WTC11 (cell line): Measurements from ENCODE around the gene UBAC2. TPM values are rescaled to one million over a fixed set of nuclear protein-coding genes. Genes with fewer than 3 reads are reported as not detected.

Source experiments
- ATAC-seq: fragments of 200-7000 bp; cut with Tn5 transposase; 2 replicates; pipeline ENCODE4 v1.10.0; 2021; ENCODE audit warnings: mild to moderate bottlenecking, moderate library complexity
- CTCF ChIA-PET: fragments of 300-600 bp; sonication (Branson Sonifier 250); formaldehyde crosslinking; loops from one replicate; lab custom pipeline; 2021; ENCODE audit warnings: antibody characterized with exemption; lab: Charles Lee
- POLR2A ChIA-PET: fragments of 350-600 bp; sonication (Branson Sonifier 250); formaldehyde crosslinking; loops from one replicate; lab custom pipeline; 2021; ENCODE audit warnings: antibody characterized with exemption; lab: Charles Lee
- DNase-seq: peaks from one replicate; pipeline ENCODE4 v3.0.0; 2021; ENCODE audit warnings: low spot score
- H3K27ac Mint-ChIP-seq: 2 replicates; pipeline ENCODE4 v1.8.0; 2021; ENCODE audit warnings: mixed read lengths
- H3K27me3 Mint-ChIP-seq: 2 replicates; pipeline ENCODE4 v1.8.0; 2021; ENCODE audit warnings: low read depth, mild to moderate bottlenecking, moderate library complexity, mixed read lengths
- H3K36me3 Mint-ChIP-seq: 2 replicates; pipeline ENCODE4 v1.8.0; 2021; ENCODE audit warnings: mixed read lengths
- H3K4me1 Mint-ChIP-seq: 2 replicates; pipeline ENCODE4 v1.8.0; 2022; ENCODE audit warnings: mixed read lengths
- H3K4me3 Mint-ChIP-seq: 2 replicates; pipeline ENCODE4 v1.8.0; 2021; ENCODE audit warnings: mild to moderate bottlenecking, moderate library complexity, mixed read lengths
- H3K9me3 Mint-ChIP-seq: 2 replicates; pipeline ENCODE4 v1.8.0; 2021; ENCODE audit warnings: mixed read lengths
- ATF1 ChIP-seq: sonication (generic); formaldehyde crosslinking; IDR thresholded peaks from 2 replicates; pipeline ENCODE4 v1.8.1; 2023; ENCODE audit warnings: mild to moderate bottlenecking, moderate library complexity, missing genetic modification reagents
- ATF2 ChIP-seq: sonication (generic); formaldehyde crosslinking; IDR thresholded peaks from 2 replicates; pipeline ENCODE4 v1.8.1; 2022; ENCODE audit warnings: low read depth, missing genetic modification reagents, borderline replicate concordance
- CREB1 ChIP-seq: sonication (generic); formaldehyde crosslinking; IDR thresholded peaks from 2 replicates; pipeline ENCODE4 v1.8.0; 2023; ENCODE audit warnings: mild to moderate bottlenecking, missing genetic modification reagents
- CREM ChIP-seq: sonication (generic); formaldehyde crosslinking; IDR thresholded peaks from 2 replicates; pipeline ENCODE4 v1.8.1; 2022; ENCODE audit warnings: mild to moderate bottlenecking, missing genetic modification reagents, moderate library complexity
- FOXJ3 ChIP-seq: sonication (generic); formaldehyde crosslinking; IDR thresholded peaks from 2 replicates; pipeline ENCODE4 v1.9.0; 2021; ENCODE audit warnings: missing genetic modification reagents, mild to moderate bottlenecking, borderline replicate concordance
- HMGXB4 ChIP-seq: sonication (generic); formaldehyde crosslinking; IDR thresholded peaks from 2 replicates; pipeline ENCODE4 v1.8.1; 2023; ENCODE audit warnings: mild to moderate bottlenecking, moderate library complexity, missing genetic modification reagents
- MAX ChIP-seq: sonication (generic); formaldehyde crosslinking; IDR thresholded peaks from 2 replicates; pipeline ENCODE4 v1.8.0; 2022; ENCODE audit warnings: mild to moderate bottlenecking, missing genetic modification reagents
- MXD4 ChIP-seq: fragments of 250-450 bp; sonication (Bioruptor Pico); IDR thresholded peaks from 2 replicates; pipeline ENCODE4 v1.8.0; 2021; ENCODE audit warnings: mild to moderate bottlenecking, moderate library complexity, borderline replicate concordance
- NFE2L1 ChIP-seq: sonication (generic); formaldehyde crosslinking; IDR thresholded peaks from 2 replicates; pipeline ENCODE4 v1.8.1; 2023; ENCODE audit warnings: missing genetic modification reagents
- NR1H2 ChIP-seq: sonication (generic); formaldehyde crosslinking; IDR thresholded peaks from 2 replicates; pipeline ENCODE4 v1.9.0; 2021; ENCODE audit warnings: mild to moderate bottlenecking, moderate library complexity, missing genetic modification reagents
- NR3C1 ChIP-seq: sonication (generic); formaldehyde crosslinking; conservative IDR thresholded peaks from 2 replicates; pipeline ENCODE4 v1.8.1; 2023; ENCODE audit warnings: low read depth, mild to moderate bottlenecking, missing genetic modification reagents
- RELA ChIP-seq: sonication (generic); formaldehyde crosslinking; IDR thresholded peaks from 2 replicates; pipeline ENCODE4 v1.8.1; 2022; ENCODE audit warnings: missing genetic modification reagents, mild to moderate bottlenecking, borderline replicate concordance
- SP1 ChIP-seq: sonication (generic); formaldehyde crosslinking; conservative IDR thresholded peaks from 2 replicates; pipeline ENCODE4 v1.8.1; 2022; ENCODE audit warnings: missing genetic modification reagents
- STAT6 ChIP-seq: sonication (generic); formaldehyde crosslinking; conservative IDR thresholded peaks from 2 replicates; pipeline ENCODE4 v1.8.1; 2023; ENCODE audit warnings: mild to moderate bottlenecking, low read depth, missing genetic modification reagents, moderate library complexity
- TCF7 ChIP-seq: sonication (generic); formaldehyde crosslinking; IDR thresholded peaks from 2 replicates; pipeline ENCODE4 v1.8.0; 2022; ENCODE audit warnings: mild to moderate bottlenecking, low read depth, missing genetic modification reagents, moderate library complexity
- TEAD1 ChIP-seq: sonication (generic); formaldehyde crosslinking; IDR thresholded peaks from 2 replicates; pipeline ENCODE4 v1.8.0; 2022; ENCODE audit warnings: mild to moderate bottlenecking, missing genetic modification reagents
- USF2 ChIP-seq: sonication (generic); formaldehyde crosslinking; IDR thresholded peaks from 2 replicates; pipeline ENCODE4 v1.8.1; 2023; ENCODE audit warnings: mild to moderate bottlenecking, missing genetic modification reagents, moderate library complexity
- ZBTB21 ChIP-seq: sonication (generic); formaldehyde crosslinking; IDR thresholded peaks from 2 replicates; pipeline ENCODE4 v1.8.1; 2023; ENCODE audit warnings: mild to moderate bottlenecking, missing genetic modification reagents, borderline replicate concordance
- ZNF219 ChIP-seq: sonication (generic); formaldehyde crosslinking; IDR thresholded peaks from 2 replicates; pipeline ENCODE4 v1.8.0; 2023; ENCODE audit warnings: missing genetic modification reagents, mild to moderate bottlenecking, borderline replicate concordance
- ZNF423 ChIP-seq: fragments of 250-450 bp; sonication (Bioruptor Pico); IDR thresholded peaks from 2 replicates; pipeline ENCODE4 v2.1.2; 2022; ENCODE audit warnings: mild to moderate bottlenecking, moderate library complexity
- ZNF671 ChIP-seq: fragments of 250-450 bp; sonication (Bioruptor Pico); IDR thresholded peaks from 2 replicates; pipeline ENCODE4 v1.8.0; 2021; ENCODE audit warnings: mild to moderate bottlenecking
- total RNA-seq: library from RNA; stranded (reverse); gene quantifications from 3 replicates; pipeline ENCODE4 v1.2.3, GENCODE V29; 2021

The UBAC2 gene
- total RNA-seq, 1 experiment from 2014 or later = 64.7 TPM

- no peaks in the 10 kb centered on the region for H3K27me3 Mint-ChIP-seq
- POLR2A ChIA-PET = no interaction called here
- peaks cover 15% of the 10 kb centered on the region for H3K4me1 Mint-ChIP-seq
- no peak for TF ChIP-seq ZNF671 (CRISPR knock-in tag)
- ATAC-seq = no peak
- no peak overlapping the region for H3K4me3 Mint-ChIP-seq
- H3K36me3 Mint-ChIP-seq = peaks cover 24% of the 10 kb centered on the region
- peak overlapping the region; percentile 29; the same call in 1 of the 2 replicates for H3K27ac Mint-ChIP-seq
- DNase-seq = no peak
- peaks cover 7% of the 10 kb centered on the region for H3K9me3 Mint-ChIP-seq
- CTCF ChIA-PET = interaction anchor here (0.9 to 1.7 kb wide), 3 partner anchors 9 to 223 kb away, joined by 3 to 6 read pairs (median 4); no protein-coding TSS in a partner anchor
Measured at GRCh38 chr13:99251921-99252320, 51.3 kb downstream of the UBAC2 start.

- ATAC-seq (no peak), DNase-seq (no peak)
- H3K36me3 Mint-ChIP-seq = peaks cover 2% of the 10 kb centered on the region; the same call in 1 of the 2 replicates
- TF ChIP-seq NR1H2 (CRISPR knock-in tag) (no peak), ZNF423 (no peak), FOXJ3 (CRISPR knock-in tag) (no peak), MAX (CRISPR knock-in tag) (no peak), RELA (CRISPR knock-in tag) (no peak), ZNF219 (no peak)
- ChIA-PET CTCF (interaction anchor here (1.7 kb wide), 1 partner anchor 11 kb away, joined by 7 read pairs; no protein-coding TSS in a partner anchor), POLR2A (no interaction called here)
- peak overlapping the region; percentile 28; the same call in 1 of the 2 replicates for H3K27ac Mint-ChIP-seq
- H3K27me3 Mint-ChIP-seq = no peaks in the 10 kb centered on the region
- peaks cover 19% of the 10 kb centered on the region for H3K4me1 Mint-ChIP-seq
- H3K9me3 Mint-ChIP-seq = no peaks in the 10 kb centered on the region
- H3K4me3 Mint-ChIP-seq = no peak overlapping the region
Measured at GRCh38 chr13:99254830-99255229, 54.2 kb downstream of the UBAC2 start.

- no peaks in the 10 kb centered on the region for H3K36me3 Mint-ChIP-seq
- H3K9me3 Mint-ChIP-seq = no peaks in the 10 kb centered on the region
- H3K4me3 Mint-ChIP-seq = no peak overlapping the region
- POLR2A ChIA-PET = no interaction called here
- H3K27ac Mint-ChIP-seq = peak overlapping the region; percentile 28; the same call in 1 of the 2 replicates
- CTCF ChIA-PET = interaction anchor here (1.7 kb wide), 1 partner anchor 11 kb away, joined by 7 read pairs; no protein-coding TSS in a partner anchor
- DNase-seq = no peak
- TF ChIP-seq NR3C1 (CRISPR knock-in tag) (no peak), MXD4 (CRISPR knock-in tag) (no peak)
- ATAC-seq = no peak
- no peaks in the 10 kb centered on the region for H3K27me3 Mint-ChIP-seq
- peaks cover 19% of the 10 kb centered on the region for H3K4me1 Mint-ChIP-seq
Measured at GRCh38 chr13:99255271-99255670, 54.6 kb downstream of the UBAC2 start.

- no peaks in the 10 kb centered on the region for H3K9me3 Mint-ChIP-seq
- no peak overlapping the region for H3K27ac Mint-ChIP-seq
- ChIA-PET CTCF (interaction anchor here (1.7 kb wide), 1 partner anchor 10 kb away, joined by 7 read pairs; no protein-coding TSS in a partner anchor), POLR2A (no interaction called here)
- ATAC-seq = no peak
- H3K4me3 Mint-ChIP-seq = no peak overlapping the region
- H3K36me3 Mint-ChIP-seq = no peaks in the 10 kb centered on the region
- peaks cover 13% of the 10 kb centered on the region for H3K4me1 Mint-ChIP-seq
- no peaks in the 10 kb centered on the region for H3K27me3 Mint-ChIP-seq
- DNase-seq = no peak
- no peak for TF ChIP-seq HMGXB4 (CRISPR knock-in tag)
- no peak for TF ChIP-seq ZBTB21
- TF ChIP-seq ATF2 (CRISPR knock-in tag) = no peak
- no peak for TF ChIP-seq TEAD1
- no peak for TF ChIP-seq STAT6 (CRISPR knock-in tag)
- no peak for TF ChIP-seq NFE2L1 (CRISPR knock-in tag)
- TF ChIP-seq TCF7 (CRISPR knock-in tag) = no peak
- no peak for TF ChIP-seq CREB1 (CRISPR knock-in tag)
- TF ChIP-seq ZNF423 = no peak
- no peak for TF ChIP-seq ATF1 (CRISPR knock-in tag)
- no peak for TF ChIP-seq CREM (CRISPR knock-in tag)
- TF ChIP-seq USF2 (CRISPR knock-in tag) = no peak
- TF ChIP-seq SP1 (CRISPR knock-in tag) = no peak
Measured at GRCh38 chr13:99256283-99256682, 55.6 kb downstream of the UBAC2 start.
